HUES6 (cell line): ENCODE results near the gene SLC22A23.

Experiments used
- H3K27ac ChIP-seq: 2 replicates; pipeline ENCODE4 v1.7.0; 2013; ENCODE audit warnings: low read depth, mild to moderate bottlenecking, low read length, inconsistent platforms
- H3K27me3 ChIP-seq: 2 replicates; pipeline ENCODE4 v1.6.1; 2013; ENCODE audit warnings: low read length; ENCODE audit not compliant: control insufficient read depth, insufficient read depth
- H3K36me3 ChIP-seq: 2 replicates; pipeline ENCODE4 v1.6.1; 2013; ENCODE audit warnings: low read length; ENCODE audit not compliant: control insufficient read depth, insufficient read depth
- H3K4me1 ChIP-seq: 2 replicates; pipeline ENCODE4 v1.6.1; 2013; ENCODE audit warnings: low read length; ENCODE audit not compliant: control insufficient read depth, insufficient read depth
- H3K4me3 ChIP-seq: 2 replicates; pipeline ENCODE4 v1.5.1; 2013; ENCODE audit warnings: low read depth, low read length
- H3K9ac ChIP-seq: one replicate; pipeline ENCODE4 v1.6.1; 2013; ENCODE audit warnings: mild to moderate bottlenecking, low read length
- H3K9me3 ChIP-seq: 2 replicates; pipeline ENCODE4 v1.6.1; 2013; ENCODE audit warnings: low read depth, low read length; ENCODE audit not compliant: control insufficient read depth, insufficient read depth

SLC22A23 gene

GRCh38 chr6:3317741-3318211 is 139.1 kb downstream of the SLC22A23 start:
- no peaks in the 10 kb centered on the region for H3K36me3 ChIP-seq
- no peaks in the 10 kb centered on the region for H3K27me3 ChIP-seq
- 0 out of 2 replicates have a peak, but pooled peaks cover 3% of the 10 kb centered on the region for H3K4me1 ChIP-seq
- H3K27ac ChIP-seq = no peak overlapping the region
- H3K9me3 ChIP-seq = no peaks in the 10 kb centered on the region
- H3K9ac ChIP-seq = no peak overlapping the region
- H3K4me3 ChIP-seq = no peak overlapping the region

DNA sequence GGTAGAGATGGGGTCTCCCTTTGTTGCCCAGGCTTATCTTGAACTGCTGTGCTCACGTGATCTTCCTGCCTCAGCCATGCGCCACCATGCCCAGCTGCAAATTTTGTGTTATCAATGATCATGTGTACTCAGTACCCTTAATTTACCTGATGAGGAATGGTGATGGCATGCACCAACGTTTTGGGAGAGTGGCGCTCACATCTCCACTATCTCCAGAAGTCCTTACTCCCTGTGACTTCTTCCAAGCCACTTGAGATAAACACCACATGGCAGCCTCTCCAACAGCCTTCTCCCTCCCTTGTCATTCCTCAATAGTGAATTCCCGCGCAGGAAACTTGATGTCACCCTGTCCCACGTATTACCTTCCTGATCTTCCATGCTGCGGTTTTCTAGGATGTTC is 140.0 kb downstream of the SLC22A23 start:
- H3K9ac ChIP-seq = no peak overlapping the region
- H3K36me3 ChIP-seq = no peaks in the 10 kb centered on the region
- no peak overlapping the region for H3K27ac ChIP-seq
- 0 out of 2 replicates have a peak, but pooled peaks cover 3% of the 10 kb centered on the region for H3K4me1 ChIP-seq
- H3K4me3 ChIP-seq = no peak overlapping the region
- no peaks in the 10 kb centered on the region for H3K9me3 ChIP-seq
- H3K27me3 ChIP-seq = no peaks in the 10 kb centered on the region

DNA sequence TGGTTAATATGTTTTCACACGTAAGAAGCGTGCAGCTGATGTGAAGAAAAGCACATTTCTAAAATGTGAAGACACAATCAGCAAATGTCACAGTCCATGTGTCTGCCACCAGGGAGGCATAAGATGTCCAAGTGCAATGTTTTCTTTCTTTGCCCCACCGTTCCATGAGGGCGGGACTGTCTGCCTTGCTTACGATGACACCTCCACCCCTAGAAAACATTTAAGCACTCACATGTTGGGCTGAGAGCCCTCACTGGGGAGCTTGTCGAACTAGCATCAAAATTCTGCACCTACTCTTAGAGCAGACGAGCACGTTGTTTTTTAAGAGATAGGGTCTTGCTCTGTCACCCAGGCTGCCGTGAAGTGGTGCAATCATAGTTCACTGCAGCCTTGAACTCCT is 140.5 kb downstream of the SLC22A23 start:
- H3K9me3 ChIP-seq = no peaks in the 10 kb centered on the region
- H3K9ac ChIP-seq = no peak overlapping the region
- no peaks in the 10 kb centered on the region for H3K27me3 ChIP-seq
- H3K36me3 ChIP-seq = no peaks in the 10 kb centered on the region
- H3K4me3 ChIP-seq = no peak overlapping the region
- H3K4me1 ChIP-seq = 0 out of 2 replicates have a peak, but pooled peaks cover 3% of the 10 kb centered on the region
- no peak overlapping the region for H3K27ac ChIP-seq

DNA sequence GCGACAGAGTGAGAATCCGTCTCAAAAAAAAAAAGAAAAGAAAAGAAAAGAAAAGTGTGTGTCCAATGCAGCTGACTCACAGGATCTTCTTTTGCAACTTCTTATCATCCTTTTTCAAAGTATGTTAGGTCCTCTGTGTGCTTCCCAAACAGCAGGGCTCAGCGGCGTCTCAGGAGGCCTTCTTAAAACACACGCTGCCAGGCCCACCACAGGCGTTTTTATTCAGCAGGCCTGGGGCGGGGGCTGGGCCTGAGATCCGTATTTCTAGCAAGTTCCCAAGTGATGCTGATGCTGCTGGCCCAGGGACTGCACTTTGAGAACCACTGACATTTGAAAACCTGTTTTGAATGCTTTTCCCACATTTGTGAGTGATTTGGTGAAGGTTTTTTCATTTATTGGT is 141.0 kb downstream of the SLC22A23 start:
- Histone ChIP-seq H3K27me3 (no peaks in the 10 kb centered on the region), H3K9me3 (no peaks in the 10 kb centered on the region), H3K4me3 (no peak overlapping the region), H3K9ac (no peak overlapping the region), H3K27ac (no peak overlapping the region), H3K4me1 (0 out of 2 replicates have a peak, but pooled peaks cover 3% of the 10 kb centered on the region), H3K36me3 (no peaks in the 10 kb centered on the region)

- Histone ChIP-seq H3K36me3 (no peaks in the 10 kb centered on the region), H3K9me3 (no peaks in the 10 kb centered on the region), H3K9ac (no peak overlapping the region), H3K27me3 (no peaks in the 10 kb centered on the region), H3K27ac (no peak overlapping the region), H3K4me1 (peaks cover 3% of the 10 kb centered on the region; the same call in 1 of the 2 replicates), H3K4me3 (no peak overlapping the region)
These were observed 142.0 kb downstream of the SLC22A23 start for GRCh38 chr6:3314621-3315467.

- peaks cover 7% of the 10 kb centered on the region; the same call in 1 of the 2 replicates for H3K4me1 ChIP-seq
- H3K9me3 ChIP-seq = no peaks in the 10 kb centered on the region
- H3K36me3 ChIP-seq = no peaks in the 10 kb centered on the region
- no peaks in the 10 kb centered on the region for H3K27me3 ChIP-seq
- H3K4me3 ChIP-seq = no peak overlapping the region
- no peak overlapping the region for H3K9ac ChIP-seq
- no peak overlapping the region for H3K27ac ChIP-seq
These were observed 142.7 kb downstream of the SLC22A23 start for GRCh38 chr6:3314176-3314575.

DNA sequence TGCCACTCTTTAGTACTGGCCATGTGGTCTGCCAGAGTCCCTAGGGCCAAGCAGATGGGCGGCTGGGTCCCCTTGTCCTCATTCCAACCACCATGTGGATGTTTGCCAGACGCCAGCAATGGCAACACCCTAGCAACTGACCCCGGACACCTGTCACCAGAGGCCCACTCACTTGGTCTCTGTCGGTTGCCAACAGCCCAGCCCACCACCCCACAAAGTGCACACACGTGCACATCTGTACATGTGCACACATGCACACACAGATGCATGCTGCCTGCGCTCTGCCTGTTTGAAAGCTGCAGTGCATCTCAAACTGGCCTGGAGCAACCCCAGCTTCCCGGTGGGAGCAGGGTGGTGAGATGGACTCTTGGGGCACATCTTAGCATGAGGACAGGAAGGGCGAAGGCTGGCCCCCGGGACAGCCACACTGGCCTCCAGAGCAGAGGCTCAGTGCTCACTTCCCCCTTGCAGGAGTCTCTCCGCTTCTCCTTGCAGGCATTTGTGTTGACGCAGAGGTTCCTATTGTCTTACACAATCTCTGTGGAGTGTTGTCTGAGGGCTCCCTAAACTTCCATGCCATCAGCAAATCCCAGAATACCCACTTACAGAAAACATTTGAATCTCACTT is 144.1 kb downstream of the SLC22A23 start:
- Histone ChIP-seq H3K27me3 (no peaks in the 10 kb centered on the region), H3K4me1 (peaks cover 7% of the 10 kb centered on the region; the same call in 1 of the 2 replicates), H3K4me3 (no peak overlapping the region), H3K9ac (no peak overlapping the region), H3K9me3 (no peaks in the 10 kb centered on the region), H3K36me3 (no peaks in the 10 kb centered on the region), H3K27ac (no peak overlapping the region)

GRCh38 chr6:3311826-3312225 is 145.0 kb downstream of the SLC22A23 start:
- Histone ChIP-seq H3K4me1 (peaks cover 7% of the 10 kb centered on the region; the same call in 1 of the 2 replicates), H3K27ac (no peak overlapping the region), H3K9ac (no peak overlapping the region), H3K4me3 (no peak overlapping the region), H3K27me3 (no peaks in the 10 kb centered on the region), H3K9me3 (no peaks in the 10 kb centered on the region), H3K36me3 (peaks cover 3% of the 10 kb centered on the region; the same call in 1 of the 2 replicates)

DNA sequence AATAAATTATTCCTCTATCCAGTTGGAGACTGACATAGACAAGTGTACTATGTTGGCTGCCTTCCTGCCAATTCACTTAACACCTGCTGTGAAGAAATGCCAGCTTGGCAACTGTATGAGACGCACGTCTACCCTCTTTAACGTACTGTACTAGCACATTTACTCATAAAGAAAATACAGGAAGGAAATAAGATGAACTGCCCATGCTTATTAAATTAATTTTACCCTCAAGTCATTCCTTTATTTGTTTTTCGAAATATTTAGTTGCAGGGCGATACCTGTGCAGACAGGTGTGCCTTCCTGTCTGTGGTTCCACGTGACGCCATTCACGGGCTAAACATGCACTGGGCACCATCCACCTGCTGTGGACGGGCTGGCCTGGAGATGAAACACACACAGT is 146.1 kb downstream of the SLC22A23 start:
- H3K9me3 ChIP-seq = peaks cover 6% of the 10 kb centered on the region
- H3K27me3 ChIP-seq = no peaks in the 10 kb centered on the region
- no peak overlapping the region for H3K4me3 ChIP-seq
- H3K36me3 ChIP-seq = peaks cover 10% of the 10 kb centered on the region; the same call in 1 of the 2 replicates
- H3K27ac ChIP-seq = no peak overlapping the region
- H3K9ac ChIP-seq = no peak overlapping the region
- peaks cover 5% of the 10 kb centered on the region; the same call in 1 of the 2 replicates for H3K4me1 ChIP-seq

- Histone ChIP-seq H3K9ac (no peak overlapping the region), H3K9me3 (peaks cover 9% of the 10 kb centered on the region), H3K4me3 (no peak overlapping the region), H3K27ac (no peak overlapping the region), H3K4me1 (peaks cover 5% of the 10 kb centered on the region; the same call in 1 of the 2 replicates), H3K27me3 (no peaks in the 10 kb centered on the region), H3K36me3 (peaks cover 15% of the 10 kb centered on the region; the same call in 1 of the 2 replicates)
These were observed 146.8 kb downstream of the SLC22A23 start for GRCh38 chr6:3310051-3310448.
